SH-SY5Y (cell line): Measurements from ENCODE around the gene ILK.

Experiments used
- GATA2 ChIP-seq: IDR thresholded peaks from 2 replicates; pipeline ENCODE4 v1.6.1; 2011; ENCODE audit warnings: mild to moderate bottlenecking, low read depth, low read length
- GATA3 ChIP-seq: IDR thresholded peaks from 2 replicates; pipeline ENCODE4 v1.6.1; 2011; ENCODE audit warnings: low read depth, mild to moderate bottlenecking, low read length, moderate library complexity

The ILK gene

GRCh38 chr11:6586434-6587359, 16.9 kb upstream of the ILK start:
- no peak for TF ChIP-seq GATA3
- TF ChIP-seq GATA2 = no peak

- TF ChIP-seq GATA2 = no peak
- no peak for TF ChIP-seq GATA3
Measured at GRCh38 chr11:6587360-6587953, 16.1 kb upstream of the ILK start.

GRCh38 chr11:6588018-6588417, 15.6 kb upstream of the ILK start:
- TF ChIP-seq GATA3 (no peak), GATA2 (no peak)

- TF ChIP-seq GATA2 (no peak), GATA3 (no peak)
Measured at GRCh38 chr11:6594142-6594768, 9.3 kb upstream of the ILK start.

GRCh38 chr11:6596239-6596877, 7.2 kb upstream of the ILK start:
- TF ChIP-seq GATA2 = no peak
- TF ChIP-seq GATA3 = no peak

GRCh38 chr11:6598555-6598954, 5.0 kb upstream of the ILK start:
- TF ChIP-seq GATA2 = no peak
- no peak for TF ChIP-seq GATA3

- TF ChIP-seq GATA2 (no peak), GATA3 (no peak)
Measured at GRCh38 chr11:6599449-6599848, 4.1 kb upstream of the ILK start.

GRCh38 chr11:6599881-6600390, 3.6 kb upstream of the ILK start:
- no peak for TF ChIP-seq GATA2
- TF ChIP-seq GATA3 = no peak

- TF ChIP-seq GATA2 (no peak), GATA3 (no peak)
Measured at GRCh38 chr11:6601041-6601461, 2.5 kb upstream of the ILK start.

- TF ChIP-seq GATA3 (no peak), GATA2 (no peak)
Measured at GRCh38 chr11:6602096-6602940, 1.3 kb upstream of the ILK start.

- TF ChIP-seq GATA3 (no peak), GATA2 (no peak)
Measured at GRCh38 chr11:6604081-6604626, 580 bp downstream of the ILK start.

GRCh38 chr11:6604790-6605189, 1.2 kb downstream of the ILK start:
- no peak for TF ChIP-seq GATA3
- TF ChIP-seq GATA2 = no peak
